ENCODE measurements around the gene AMBN.

DNA sequence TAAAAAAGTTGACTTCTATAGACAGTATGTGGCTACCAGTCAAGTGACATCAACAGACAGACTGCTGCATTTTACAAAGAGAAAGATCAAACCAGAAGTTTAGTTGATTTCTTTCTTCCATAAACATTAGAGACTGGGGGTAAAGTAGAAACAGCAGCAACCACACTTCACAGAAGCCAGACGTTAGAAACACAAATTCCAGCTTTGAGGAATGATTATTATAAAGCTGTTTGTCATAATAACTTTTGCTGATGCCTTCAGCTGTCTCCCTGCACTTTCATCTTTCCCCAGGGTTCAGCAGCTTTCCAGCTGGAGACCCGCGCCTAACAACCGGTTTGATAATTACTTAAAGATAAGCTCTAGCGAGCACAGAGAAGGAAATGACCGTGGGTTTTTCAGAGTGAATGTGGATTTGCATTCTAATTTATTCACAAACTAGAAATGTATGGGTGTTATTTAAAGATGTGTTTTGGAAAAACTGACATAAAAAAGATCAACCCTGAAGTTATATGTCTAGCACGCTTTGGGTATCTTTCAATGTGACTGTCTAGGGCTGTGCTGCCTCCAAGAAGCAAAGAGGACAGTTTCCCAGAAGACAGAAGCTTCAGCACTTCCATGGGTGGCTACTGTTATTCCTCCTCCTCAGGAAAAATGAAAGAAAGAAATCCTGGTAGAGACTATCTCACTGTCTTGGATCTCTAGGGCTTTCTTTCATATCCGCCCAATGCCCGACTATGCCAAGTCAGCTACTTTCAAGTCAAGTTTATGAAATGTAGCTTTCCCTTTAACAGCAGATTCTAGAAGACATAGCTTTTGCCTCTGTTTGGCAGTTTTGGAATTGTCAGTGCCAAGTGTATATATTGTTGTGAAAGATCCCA lies 21.5 kb downstream of the AMBN start:
- TF ChIP-seq, protein P1, sequence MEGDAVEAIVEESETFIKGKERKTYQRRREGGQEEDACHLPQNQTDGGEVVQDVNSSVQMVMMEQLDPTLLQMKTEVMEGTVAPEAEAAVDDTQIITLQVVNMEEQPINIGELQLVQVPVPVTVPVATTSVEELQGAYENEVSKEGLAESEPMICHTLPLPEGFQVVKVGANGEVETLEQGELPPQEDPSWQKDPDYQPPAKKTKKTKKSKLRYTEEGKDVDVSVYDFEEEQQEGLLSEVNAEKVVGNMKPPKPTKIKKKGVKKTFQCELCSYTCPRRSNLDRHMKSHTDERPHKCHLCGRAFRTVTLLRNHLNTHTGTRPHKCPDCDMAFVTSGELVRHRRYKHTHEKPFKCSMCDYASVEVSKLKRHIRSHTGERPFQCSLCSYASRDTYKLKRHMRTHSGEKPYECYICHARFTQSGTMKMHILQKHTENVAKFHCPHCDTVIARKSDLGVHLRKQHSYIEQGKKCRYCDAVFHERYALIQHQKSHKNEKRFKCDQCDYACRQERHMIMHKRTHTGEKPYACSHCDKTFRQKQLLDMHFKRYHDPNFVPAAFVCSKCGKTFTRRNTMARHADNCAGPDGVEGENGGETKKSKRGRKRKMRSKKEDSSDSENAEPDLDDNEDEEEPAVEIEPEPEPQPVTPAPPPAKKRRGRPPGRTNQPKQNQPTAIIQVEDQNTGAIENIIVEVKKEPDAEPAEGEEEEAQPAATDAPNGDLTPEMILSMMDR (IDR thresholded peaks at IDR 0.05): no peak
- TF ChIP-seq POLR2AphosphoS5 (IDR thresholded peaks at IDR 0.05) (no peak), POLR2A (IDR thresholded peaks at IDR 0.05) (no peak)

Data from prostate gland (tissue), 2 donors.